Erythroblast (primary cell): ENCODE data around the gene GLP2R.

Source experiments
- GATA1 ChIP-seq: IDR thresholded peaks from 2 replicates; pipeline ENCODE4 v1.6.1; 2011; ENCODE audit warnings: low read depth, mild to moderate bottlenecking, control low read depth, low read length, moderate library complexity
- POLR2A ChIP-seq: IDR thresholded peaks from 2 replicates; pipeline ENCODE4 v1.6.1; 2011; ENCODE audit warnings: mild to moderate bottlenecking, low read length

GRCh38 chr17:9937901-9938300, 112.2 kb downstream of the GLP2R start:
- TF ChIP-seq POLR2A (no peak), GATA1 (no peak)
